Measurements from ENCODE around the gene ADARB1.

The ADARB1 gene

GRCh38 chr21:45175326-45176095, 101.1 kb downstream of the ADARB1 start:
- no peak overlapping the region for H3K4me3 ChIP-seq (ENCODE audit: low read depth, low read length)
- no peak for DNase-seq (ENCODE audit: low read depth, low spot score)
- CTCF ChIA-PET = interaction anchor here (1.6 kb wide), 1 partner anchor 37 kb away, joined by 4 read pairs; no protein-coding TSS in a partner anchor
- TF ChIP-seq, protein P1, sequence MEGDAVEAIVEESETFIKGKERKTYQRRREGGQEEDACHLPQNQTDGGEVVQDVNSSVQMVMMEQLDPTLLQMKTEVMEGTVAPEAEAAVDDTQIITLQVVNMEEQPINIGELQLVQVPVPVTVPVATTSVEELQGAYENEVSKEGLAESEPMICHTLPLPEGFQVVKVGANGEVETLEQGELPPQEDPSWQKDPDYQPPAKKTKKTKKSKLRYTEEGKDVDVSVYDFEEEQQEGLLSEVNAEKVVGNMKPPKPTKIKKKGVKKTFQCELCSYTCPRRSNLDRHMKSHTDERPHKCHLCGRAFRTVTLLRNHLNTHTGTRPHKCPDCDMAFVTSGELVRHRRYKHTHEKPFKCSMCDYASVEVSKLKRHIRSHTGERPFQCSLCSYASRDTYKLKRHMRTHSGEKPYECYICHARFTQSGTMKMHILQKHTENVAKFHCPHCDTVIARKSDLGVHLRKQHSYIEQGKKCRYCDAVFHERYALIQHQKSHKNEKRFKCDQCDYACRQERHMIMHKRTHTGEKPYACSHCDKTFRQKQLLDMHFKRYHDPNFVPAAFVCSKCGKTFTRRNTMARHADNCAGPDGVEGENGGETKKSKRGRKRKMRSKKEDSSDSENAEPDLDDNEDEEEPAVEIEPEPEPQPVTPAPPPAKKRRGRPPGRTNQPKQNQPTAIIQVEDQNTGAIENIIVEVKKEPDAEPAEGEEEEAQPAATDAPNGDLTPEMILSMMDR (IDR thresholded peaks at IDR 0.05; ENCODE audit: insufficient read depth, low read length, missing control alignments) = no peak
- POLR2A ChIA-PET = no interaction called here

GRCh38 chr21:45176141-45176540, 101.8 kb downstream of the ADARB1 start:
- H3K4me3 ChIP-seq (ENCODE audit: low read depth, low read length) = no peak overlapping the region
- CTCF ChIA-PET = interaction anchor here (1.6 kb wide), 1 partner anchor 38 kb away, joined by 4 read pairs; no protein-coding TSS in a partner anchor
- TF ChIP-seq, protein P1 (IDR thresholded peaks at IDR 0.05; ENCODE audit: insufficient read depth, low read length, missing control alignments) = no peak
- DNase-seq (ENCODE audit: low read depth, low spot score) = no peak
- POLR2A ChIA-PET = no interaction called here

GRCh38 chr21:45177039-45177438, 102.7 kb downstream of the ADARB1 start:
- POLR2A ChIA-PET = no interaction called here
- TF ChIP-seq, protein P1 (IDR thresholded peaks at IDR 0.05; ENCODE audit: insufficient read depth, low read length, missing control alignments) = no peak
- CTCF ChIA-PET = no interaction called here
- H3K4me3 ChIP-seq (ENCODE audit: low read depth, low read length) = no peak overlapping the region
- no peak for DNase-seq (ENCODE audit: low read depth, low spot score)

DNA sequence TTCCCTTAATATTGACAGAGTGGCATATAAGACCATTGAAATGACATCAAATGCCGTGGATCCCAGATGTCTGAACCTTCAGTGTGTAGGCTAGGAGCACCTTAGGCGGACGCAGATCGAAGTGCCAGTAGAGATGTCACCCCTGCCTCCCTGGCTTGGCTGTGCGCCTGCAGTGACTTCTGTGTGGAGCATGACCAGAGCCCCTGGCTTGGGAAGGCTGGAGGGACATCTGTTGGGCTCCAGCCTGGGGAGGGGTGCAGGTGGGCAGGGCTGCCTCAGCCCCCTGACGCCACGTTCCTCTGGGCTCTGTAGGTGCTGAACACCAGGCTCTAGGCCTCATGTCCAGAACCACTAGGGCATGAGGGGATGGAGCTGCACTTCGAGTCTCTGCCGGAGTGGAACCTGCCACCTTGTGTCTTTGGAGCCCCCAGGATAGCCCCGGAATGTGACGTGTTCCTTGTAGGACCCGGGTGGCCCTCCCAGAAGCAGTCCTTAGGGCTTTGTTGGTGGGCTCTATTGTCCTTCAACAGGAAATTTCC, 103.8 kb downstream of the ADARB1 start:
- ChIA-PET POLR2A (no interaction called here), CTCF (no interaction called here)
- H3K4me3 ChIP-seq (ENCODE audit: low read depth, low read length) = no peak overlapping the region
- TF ChIP-seq, protein P1 (IDR thresholded peaks at IDR 0.05; ENCODE audit: insufficient read depth, low read length, missing control alignments) = no peak
- DNase-seq (ENCODE audit: low read depth, low spot score) = no peak

- ChIA-PET POLR2A (no interaction called here), CTCF (no interaction called here)
- no peak overlapping the region for H3K4me3 ChIP-seq (ENCODE audit: low read depth, low read length)
- no peak for DNase-seq (ENCODE audit: low read depth, low spot score)
- TF ChIP-seq, protein P1 (IDR thresholded peaks at IDR 0.05; ENCODE audit: insufficient read depth, low read length, missing control alignments) = no peak
Measured at GRCh38 chr21:45178971-45179370, 104.6 kb downstream of the ADARB1 start.

DNA sequence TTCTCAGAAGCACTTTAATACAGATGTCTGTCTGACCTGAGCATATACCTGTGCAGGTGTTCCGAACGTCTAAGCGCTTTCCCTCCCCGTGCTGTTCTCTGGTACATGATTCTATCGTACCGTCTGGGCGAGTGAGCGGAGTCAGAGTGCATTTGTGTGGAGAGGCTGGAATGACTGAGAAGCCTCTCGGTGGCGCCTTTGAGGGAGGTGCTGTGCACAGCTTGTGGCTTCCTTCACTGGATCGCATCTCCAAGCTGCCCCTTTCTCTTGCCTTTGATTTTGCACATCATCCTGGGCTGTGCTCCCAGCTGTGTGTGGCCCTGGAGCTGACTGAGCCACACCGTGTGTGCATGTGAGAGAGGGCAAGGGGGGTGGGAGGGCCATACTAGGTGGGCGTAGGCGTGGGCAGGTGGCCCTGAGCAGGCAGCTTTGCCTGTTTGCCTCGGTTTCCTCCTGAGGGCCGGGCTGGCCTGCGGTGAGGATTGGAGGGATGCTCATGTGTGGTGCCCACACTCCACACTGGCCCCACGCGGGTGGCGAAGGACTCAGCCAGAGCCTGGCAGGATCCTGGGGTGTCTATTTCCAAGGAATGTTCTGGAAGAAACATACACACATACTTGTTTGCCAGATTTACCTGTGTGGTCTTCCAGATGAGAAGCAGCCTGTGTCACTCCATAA, 105.3 kb downstream of the ADARB1 start:
- DNase-seq (ENCODE audit: low read depth, low spot score) = no peak
- TF ChIP-seq, protein P1 (IDR thresholded peaks at IDR 0.05; ENCODE audit: insufficient read depth, low read length, missing control alignments) = no peak
- POLR2A ChIA-PET = no interaction called here
- H3K4me3 ChIP-seq (ENCODE audit: low read depth, low read length) = no peak overlapping the region
- CTCF ChIA-PET = no interaction called here
